Thyroid gland (tissue), 4 donors: ENCODE results near the gene LZTS2.

Experiments
- CTCF ChIP-seq, 6 experiments: fragments of 200-600 bp in 3 of 6; fragments of 450-650 bp in 3 of 6; sonication (generic) in 3 of 6; IDR thresholded peaks; one replicate each; pipeline ENCODE4 v1.5.1; 2016 to 2019; ENCODE audit warnings: antibody characterized with exemption in 6 of 6, mild to moderate bottlenecking in 2 of 6, inconsistent platforms in 1 of 6, moderate library complexity in 1 of 6
- POLR2A ChIP-seq, 2 donors: fragments of 450-650 bp; IDR thresholded peaks; one replicate each; pipeline ENCODE4 v1.6.1; 2017; ENCODE audit warnings: antibody characterized with exemption in 2 of 2, mild to moderate bottlenecking in 2 of 2, moderate library complexity in 1 of 2

DNA sequence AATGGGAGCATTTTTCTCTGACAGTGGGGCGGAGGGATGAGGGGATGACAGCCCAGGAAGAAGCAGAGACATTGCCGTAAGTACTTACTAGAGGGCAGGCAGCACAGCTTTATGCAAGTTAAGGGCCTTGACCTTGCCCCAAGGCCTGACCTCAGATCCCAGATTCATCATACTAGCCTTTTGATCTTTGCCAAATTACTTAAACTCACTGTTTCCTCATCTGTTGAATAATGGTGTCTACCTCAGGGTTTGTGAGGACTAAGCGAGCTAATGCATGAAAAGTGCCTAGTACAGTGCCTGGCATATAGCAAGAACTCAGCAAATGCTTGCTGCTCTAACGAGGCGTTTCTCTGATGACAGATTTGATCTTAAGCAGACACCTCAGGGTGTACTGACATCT is 33.8 kb upstream of the LZTS2 start:
- TF ChIP-seq CTCF (IDR thresholded peaks at IDR 0.05) (no peak), POLR2A (IDR thresholded peaks at IDR 0.05) (no peak)
